Activated T-helper 9 cell treated with anti-CD3 and anti-CD28 coated beads, Interleukin-2, amount 50 U/mL, for 16 hours (primary cell): ENCODE measurements around the gene MED13L.
"Not testable (repeated sequence)": the region's sequence is repeated elsewhere in the genome, so short reads cannot be mapped to it uniquely, and the experiment has no call there.

Experiments used
- DNase-seq: peaks from one replicate; pipeline ENCODE4 v3.0.0-alpha.2; 2020; ENCODE audit warnings: low read depth

The MED13L gene

DNA sequence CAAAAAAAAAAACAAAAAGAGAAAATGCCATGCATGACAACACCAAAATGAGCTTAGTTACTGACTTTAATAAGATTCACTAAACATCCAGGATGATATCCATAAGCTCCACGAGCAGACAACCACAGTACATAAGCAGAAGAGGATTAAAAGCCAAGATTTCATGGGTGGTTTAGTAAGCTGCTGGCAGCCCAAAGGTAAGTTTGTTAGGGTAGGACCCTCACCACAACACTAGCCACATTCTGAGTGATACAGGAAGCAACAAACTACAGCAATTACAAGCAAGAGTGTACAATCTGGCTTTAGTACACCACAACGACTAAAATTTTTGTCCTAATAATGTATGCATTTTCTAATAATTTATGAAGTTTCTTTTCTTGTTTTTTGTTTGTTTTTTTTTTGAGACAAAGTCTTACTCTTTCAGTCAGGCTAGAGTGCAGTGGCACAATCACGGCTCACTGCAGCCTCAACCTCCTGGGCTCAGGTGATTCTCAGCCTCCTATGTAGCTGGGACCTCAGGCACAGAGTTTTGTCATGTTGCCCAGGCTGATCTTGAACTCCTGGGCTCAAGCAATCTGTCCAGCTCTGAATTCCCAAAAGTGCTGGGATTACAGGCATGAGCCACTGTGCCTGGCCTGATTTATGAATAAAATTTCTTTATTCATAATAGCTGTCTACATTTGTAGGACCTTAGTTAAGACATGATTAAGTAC lies 221.4 kb downstream of the MED13L start:
- no peak for DNase-seq

GRCh38 chr12:116054280-116054679 lies 223.2 kb downstream of the MED13L start:
- DNase-seq: no peak

GRCh38 chr12:116053479-116054200 lies 223.9 kb downstream of the MED13L start:
- no peak for DNase-seq

GRCh38 chr12:116050275-116050674 lies 227.2 kb downstream of the MED13L start:
- DNase-seq: no peak

DNA sequence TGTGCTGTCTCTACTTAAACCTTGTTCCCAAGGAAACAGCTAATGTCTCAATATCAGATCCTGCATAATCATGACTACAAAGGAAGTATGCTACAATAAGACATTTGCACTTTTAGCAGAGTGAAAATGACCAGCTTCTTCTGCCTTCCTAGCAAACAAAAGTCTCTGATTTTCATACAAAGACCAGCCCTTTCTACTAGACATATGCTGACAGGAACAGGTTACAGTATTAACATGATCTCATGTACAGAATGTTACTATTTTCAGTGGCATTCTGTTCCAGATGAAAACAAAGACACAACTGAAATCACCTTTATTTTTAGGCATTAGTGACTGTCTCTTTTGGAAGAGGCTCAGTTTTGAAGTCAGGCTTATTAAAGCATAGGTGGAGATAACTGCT lies 228.6 kb downstream of the MED13L start:
- no peak for DNase-seq

DNA sequence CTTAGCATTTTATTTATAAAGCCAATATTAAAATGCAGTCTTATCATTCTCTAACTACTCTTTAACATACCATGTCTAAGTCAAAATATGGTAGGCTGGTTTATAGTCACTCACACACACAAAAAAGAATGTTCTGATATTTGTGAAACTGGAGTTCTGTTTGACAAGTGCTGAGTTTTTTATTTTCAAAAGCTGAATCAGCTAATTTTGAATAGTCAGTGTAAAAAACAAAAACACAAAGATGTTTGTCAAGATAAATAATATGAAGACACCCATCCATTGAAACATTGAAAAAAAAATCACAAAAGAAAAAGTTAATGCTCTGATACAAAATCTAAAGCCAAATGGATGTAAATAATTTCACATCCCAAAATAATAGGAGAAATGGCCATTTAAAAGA lies 231.5 kb downstream of the MED13L start:
- DNase-seq: no peak

- DNase-seq: no peak
These were observed 232.3 kb downstream of the MED13L start for GRCh38 chr12:116045150-116045549.

- DNase-seq: no peak
These were observed 233.6 kb downstream of the MED13L start for GRCh38 chr12:116043659-116044535.

DNA sequence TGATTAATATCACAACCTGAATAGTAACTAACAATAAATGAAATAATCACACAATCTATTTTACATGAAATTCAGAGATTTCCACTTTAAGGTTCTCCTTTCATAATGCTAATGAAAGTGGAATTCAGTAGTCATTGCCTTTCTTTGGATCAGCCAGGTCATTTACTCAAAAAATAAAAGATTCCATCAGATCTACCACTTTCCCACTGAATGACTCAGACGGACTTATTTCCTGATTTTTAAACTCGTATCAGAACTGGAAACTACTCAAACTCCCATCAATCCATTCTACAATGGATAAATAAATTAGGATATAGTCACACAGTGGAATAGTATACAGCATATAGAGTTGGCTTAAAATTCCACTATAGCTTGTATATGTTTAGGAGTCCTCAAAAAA lies 237.1 kb downstream of the MED13L start:
- DNase-seq: no peak

DNA sequence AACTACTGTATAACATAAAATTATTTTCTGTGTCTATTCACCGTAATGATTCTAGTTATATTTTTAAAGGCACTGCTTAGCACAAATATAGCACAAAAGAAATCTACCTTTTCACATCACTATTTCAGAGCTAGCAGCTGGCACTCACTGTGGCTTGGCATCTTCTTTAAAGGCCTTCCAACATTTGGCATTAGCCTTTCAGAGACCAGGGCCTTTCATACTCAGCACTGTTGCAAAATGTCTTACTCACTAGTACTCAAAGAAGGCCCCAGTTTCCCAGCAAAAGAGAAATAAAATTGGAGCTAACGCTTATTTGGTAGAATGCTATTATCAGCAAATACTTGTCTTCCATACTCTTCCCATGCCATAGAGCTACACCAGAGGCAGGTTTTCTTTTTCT lies 238.4 kb downstream of the MED13L start:
- DNase-seq: no peak

DNA sequence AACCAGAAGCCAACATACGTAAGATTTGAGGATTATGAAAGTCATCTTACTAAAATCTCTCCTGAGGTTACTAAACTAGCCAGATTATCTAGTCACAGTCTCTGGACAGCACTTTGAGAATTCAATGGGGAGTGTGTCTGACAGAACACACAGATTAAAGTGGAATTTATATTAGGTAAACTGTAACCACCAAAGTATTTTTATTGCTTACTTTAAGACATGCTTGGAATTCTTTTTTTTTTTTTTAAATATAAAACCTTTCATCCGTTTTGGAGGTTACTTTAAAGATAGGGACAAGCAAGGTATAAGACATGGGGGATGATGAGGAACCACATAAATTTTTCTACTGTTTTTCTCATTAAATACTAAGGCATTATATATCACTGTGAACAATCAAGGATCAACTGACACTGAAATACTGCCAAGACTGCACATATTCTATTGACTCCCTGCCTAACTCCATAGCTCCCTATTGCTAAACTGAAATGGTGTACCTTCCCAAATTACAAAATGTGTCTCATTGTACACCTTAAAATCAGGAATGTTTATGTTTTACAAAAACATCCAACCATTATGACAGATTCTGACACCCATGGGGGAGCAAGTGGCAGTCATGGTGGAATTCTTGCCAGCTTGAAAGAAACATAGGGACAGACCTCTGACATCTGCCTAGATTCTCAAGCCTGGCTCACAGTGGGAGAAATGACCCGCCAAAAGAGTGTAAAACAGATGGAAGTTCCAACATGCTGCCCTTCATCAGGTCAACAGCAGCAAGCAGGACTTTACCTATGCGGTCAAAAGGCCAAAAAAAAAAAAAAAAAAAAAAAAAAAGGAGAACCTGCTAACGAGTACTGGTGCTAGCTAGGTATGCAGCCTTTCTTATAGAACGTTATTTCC lies 239.3 kb downstream of the MED13L start:
- no peak for DNase-seq

DNA sequence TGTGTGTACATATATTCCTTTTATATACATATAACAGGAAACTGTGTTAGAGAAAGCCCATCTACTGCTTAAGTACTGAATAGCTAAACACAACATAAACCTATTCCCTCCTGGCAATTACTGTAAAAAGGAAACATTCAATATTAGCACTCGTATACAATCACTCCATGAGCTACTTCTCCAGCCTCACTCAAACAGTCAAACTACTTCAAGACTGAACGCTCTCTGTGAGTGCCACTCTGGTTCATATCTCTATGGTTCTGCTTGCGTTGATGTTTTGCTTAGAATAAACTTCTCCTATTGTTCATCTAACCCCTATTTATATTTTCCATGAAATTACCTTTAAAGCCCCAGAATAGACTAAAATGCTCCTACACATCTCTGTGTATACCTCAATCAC lies 243.7 kb downstream of the MED13L start:
- DNase-seq: no peak

DNA sequence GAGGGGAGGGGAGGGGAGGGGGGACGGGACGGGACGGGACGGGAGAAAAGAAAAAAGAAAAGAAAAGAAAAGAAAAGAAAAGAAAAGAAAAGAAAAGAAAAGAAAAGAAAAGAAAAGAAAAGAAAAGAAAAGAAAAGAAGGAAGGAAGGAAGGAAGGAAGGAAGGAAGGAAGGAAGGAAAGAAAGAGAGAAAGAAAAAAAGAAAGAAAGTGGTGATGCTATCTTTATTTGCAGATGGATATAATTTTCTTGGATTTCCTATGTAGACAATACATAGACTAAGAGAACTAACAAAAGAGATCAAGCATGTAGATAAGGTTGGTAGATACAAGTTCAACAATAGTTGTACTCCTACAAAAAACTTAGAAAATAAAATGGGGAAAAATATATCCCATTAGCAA lies 245.9 kb downstream of the MED13L start:
- not testable (repeated sequence) for DNase-seq

GRCh38 chr12:116028619-116029018 lies 248.9 kb downstream of the MED13L start:
- DNase-seq: no peak

GRCh38 chr12:116027551-116027821 lies 250.0 kb downstream of the MED13L start:
- DNase-seq: no peak

DNA sequence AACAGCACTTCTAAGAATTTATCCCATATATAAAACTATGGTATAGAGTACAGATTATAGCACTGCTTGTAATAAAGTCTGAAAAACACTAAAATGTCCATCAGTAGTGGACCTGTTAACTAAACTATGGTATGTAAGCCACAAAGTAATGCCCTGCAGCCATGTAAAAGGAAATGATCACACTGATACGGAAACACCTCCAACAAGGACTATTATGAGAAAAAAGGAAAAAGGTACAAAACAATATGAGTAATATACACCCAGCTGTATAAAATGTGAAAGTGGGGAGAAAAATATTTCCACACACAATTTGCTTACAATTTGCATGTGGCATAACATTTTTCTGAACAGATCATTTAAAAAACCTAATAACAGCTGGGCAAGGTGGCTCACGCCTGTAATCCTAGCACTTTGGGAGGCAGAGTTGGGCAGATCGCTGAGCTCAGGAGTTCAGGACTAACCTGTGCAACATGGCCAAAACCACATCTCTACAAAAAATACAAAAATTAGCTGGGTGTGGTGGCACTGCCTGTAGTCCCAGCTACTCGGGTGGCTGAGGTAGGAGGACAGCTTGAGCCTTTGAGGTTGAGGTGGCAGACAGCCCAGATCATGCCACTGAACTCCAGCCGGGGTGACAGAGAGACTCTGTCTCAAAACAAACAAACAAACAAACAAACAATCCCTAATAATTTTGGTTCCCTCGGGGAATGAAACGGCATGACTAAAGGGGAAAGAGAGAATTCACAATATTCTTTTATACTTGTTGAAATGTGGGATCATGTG lies 250.5 kb downstream of the MED13L start:
- no peak for DNase-seq

DNA sequence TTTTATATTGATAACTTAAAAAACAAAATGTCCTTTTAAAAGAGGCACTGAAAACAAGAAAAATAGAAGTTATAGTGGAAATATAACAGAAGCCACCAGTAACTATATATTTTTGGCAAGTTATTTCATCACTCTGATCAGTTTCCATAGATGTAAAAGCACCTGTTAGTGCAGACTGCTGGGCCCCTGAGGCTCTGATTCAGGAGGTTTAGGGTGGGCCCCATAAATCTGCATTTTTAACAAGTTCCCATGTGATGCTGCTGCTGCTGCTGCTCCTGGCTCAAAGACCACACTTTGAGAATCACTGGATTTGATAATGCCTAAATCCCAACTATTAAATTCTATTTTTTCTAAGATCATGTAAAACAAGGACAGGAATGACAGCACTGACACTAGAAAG lies 251.1 kb downstream of the MED13L start:
- DNase-seq: no peak

DNA sequence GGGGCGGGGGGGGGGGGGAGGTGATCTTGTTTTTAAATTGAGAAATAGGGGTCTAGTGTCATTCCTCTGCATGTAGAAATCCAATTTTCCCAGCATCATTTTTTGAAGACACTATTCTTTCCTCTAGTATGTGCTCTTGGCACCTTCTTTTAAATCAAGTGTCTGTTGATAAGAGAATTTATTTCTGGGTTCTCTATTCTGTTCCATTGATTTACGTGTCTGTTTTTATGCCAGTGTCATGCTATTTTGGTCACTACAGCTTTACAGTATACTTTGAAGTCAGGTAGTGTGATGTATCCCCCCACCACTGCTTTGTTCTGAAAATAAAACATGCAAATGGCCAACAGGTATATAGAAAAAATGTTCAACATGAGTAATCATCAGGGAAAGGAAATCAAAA lies 252.7 kb downstream of the MED13L start:
- DNase-seq: no peak

- DNase-seq: no peak
These were observed 258.1 kb downstream of the MED13L start for GRCh38 chr12:116019415-116019814.

DNA sequence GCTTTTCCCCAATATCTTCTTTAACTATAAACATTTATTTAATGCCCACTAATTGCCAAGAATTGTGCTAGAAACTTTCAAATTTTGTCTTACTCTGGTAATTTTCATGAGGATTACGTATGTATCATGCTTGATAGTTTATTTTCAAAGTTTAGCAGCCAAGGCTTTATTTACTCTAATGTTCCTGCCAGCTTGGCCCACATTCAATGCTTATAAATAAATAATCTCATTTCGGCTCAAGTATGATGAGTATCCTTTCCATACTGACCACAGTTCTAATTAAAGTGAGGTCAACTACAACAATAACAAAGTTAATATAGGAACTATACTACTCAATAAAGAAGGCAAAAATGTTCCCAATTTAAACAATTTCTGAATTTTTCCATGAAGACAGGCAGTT lies 259.2 kb downstream of the MED13L start:
- no peak for DNase-seq

DNA sequence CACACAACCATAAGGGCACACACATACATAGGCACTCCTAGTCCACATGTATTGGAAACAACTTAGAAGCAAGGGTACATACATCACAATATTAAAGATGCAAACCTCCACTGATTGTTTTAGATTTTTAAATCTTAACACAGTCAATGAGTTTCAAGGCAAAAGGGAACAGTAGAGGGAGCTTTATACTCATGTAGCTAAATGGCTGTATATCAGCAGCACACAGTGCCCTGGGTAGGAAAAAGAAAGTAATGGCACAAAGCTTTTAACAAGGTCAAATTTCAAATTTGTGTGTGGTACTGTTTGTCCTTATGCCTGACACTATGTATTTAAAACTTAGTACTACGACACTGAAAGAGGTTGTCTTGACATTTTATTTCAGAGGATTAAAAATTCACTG lies 262.0 kb downstream of the MED13L start:
- no peak for DNase-seq
